GM13976 (cell line): ENCODE measurements around the gene ASMT.

Experiments used
- DNase-seq: peaks from one replicate; pipeline ENCODE4 v3.0.0; 2012; ENCODE audit warnings: low spot score
- in situ Hi-C: fragments of 300-500 bp; cut with MboI; formaldehyde crosslinking; loops from one replicate; pipeline ENCODE4 v1.12.0; 2022; ENCODE audit warnings: low sequenced_read_pairs, mixed read lengths, inconsistent platforms; ENCODE audit not compliant: unreplicated experiment
- TF ChIP-seq, protein P1 (sequence below): IDR thresholded peaks from 2 replicates; pipeline ENCODE4 v1.5.1; 2012; ENCODE audit warnings: borderline replicate concordance, mild to moderate bottlenecking; ENCODE audit not compliant: insufficient read depth; ENCODE audit errors: extremely low read depth, missing control alignments, control extremely low read depth

Gene ASMT

DNA sequence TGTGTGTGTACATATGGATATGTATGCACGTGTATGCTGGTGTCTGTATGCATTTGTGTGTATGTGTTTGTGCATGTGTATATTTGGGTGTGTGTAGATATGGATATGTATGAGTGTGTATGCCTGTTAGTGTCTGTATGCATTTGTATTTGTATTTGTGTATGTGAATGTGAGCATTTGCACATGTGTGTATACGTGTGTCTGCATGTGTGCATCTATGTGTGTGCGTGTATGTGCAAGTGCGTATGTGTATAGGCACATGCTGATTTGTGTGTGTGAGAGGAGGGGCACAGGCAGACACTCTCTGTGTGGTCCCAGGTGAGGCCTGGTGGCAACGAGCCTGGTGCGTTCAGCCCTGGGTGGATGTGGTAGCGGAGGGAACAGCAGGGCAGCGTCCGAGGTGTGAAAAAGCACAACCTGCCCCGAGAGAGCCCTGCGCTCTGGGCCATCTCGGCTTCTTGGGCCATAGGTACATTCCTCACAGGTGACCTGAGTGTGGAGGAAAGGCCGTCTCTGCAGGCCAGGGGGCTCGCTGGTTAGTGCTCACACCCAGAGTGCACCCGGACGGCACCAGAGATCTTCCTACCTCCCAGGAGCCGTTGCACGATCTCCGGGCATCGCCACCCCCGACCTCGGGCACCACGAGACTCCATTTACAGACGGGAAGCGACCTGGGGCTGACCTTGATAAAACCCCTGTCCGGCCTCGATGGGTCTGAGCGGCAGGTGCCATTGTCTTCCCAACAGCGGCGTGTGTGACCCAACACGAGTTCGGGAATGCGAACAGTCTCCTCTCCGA lies 45.0 kb downstream of the ASMT start:
- in situ Hi-C loops: loop anchor here (25.0 kb wide), 1 partner anchor 1152 kb away; no protein-coding TSS in a partner anchor
- TF ChIP-seq, protein P1, sequence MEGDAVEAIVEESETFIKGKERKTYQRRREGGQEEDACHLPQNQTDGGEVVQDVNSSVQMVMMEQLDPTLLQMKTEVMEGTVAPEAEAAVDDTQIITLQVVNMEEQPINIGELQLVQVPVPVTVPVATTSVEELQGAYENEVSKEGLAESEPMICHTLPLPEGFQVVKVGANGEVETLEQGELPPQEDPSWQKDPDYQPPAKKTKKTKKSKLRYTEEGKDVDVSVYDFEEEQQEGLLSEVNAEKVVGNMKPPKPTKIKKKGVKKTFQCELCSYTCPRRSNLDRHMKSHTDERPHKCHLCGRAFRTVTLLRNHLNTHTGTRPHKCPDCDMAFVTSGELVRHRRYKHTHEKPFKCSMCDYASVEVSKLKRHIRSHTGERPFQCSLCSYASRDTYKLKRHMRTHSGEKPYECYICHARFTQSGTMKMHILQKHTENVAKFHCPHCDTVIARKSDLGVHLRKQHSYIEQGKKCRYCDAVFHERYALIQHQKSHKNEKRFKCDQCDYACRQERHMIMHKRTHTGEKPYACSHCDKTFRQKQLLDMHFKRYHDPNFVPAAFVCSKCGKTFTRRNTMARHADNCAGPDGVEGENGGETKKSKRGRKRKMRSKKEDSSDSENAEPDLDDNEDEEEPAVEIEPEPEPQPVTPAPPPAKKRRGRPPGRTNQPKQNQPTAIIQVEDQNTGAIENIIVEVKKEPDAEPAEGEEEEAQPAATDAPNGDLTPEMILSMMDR: no peak
- DNase-seq: no peak

GRCh38 chrX:1661048-1661921 lies 46.4 kb downstream of the ASMT start:
- in situ Hi-C loops: loop anchor here (25.0 kb wide), 1 partner anchor 1151 kb away; no protein-coding TSS in a partner anchor
- TF ChIP-seq, protein P1: no peak
- peak; percentile 90 for DNase-seq

- no peak for DNase-seq
- TF ChIP-seq, protein P1: no peak
- in situ Hi-C loops: loop anchor here (25.0 kb wide), 1 partner anchor 1150 kb away; no protein-coding TSS in a partner anchor
These were observed 47.0 kb downstream of the ASMT start for GRCh38 chrX:1661922-1662221.

GRCh38 chrX:1667566-1667965 lies 52.7 kb downstream of the ASMT start:
- in situ Hi-C loops: loop anchor here (25.0 kb wide), 1 partner anchor 1145 kb away; no protein-coding TSS in a partner anchor

GRCh38 chrX:1673337-1673736 lies 58.5 kb downstream of the ASMT start:
- TF ChIP-seq, protein P1: peak; percentile 35
- peak; percentile 49 for DNase-seq
- in situ Hi-C loops: loop anchor here (25.0 kb wide), 1 partner anchor 1139 kb away; no protein-coding TSS in a partner anchor

More at GRCh38 chrX:1667566-1667965, 52.7 kb downstream of the ASMT start:
- TF ChIP-seq, protein P1: no peak
- no peak for DNase-seq

GRCh38 chrX:1676866-1677265 lies 62.0 kb downstream of the ASMT start:
- DNase-seq: no peak
- in situ Hi-C loops: no loop called here
- TF ChIP-seq, protein P1: no peak
